PFSK-1 (cell line): ENCODE data around the gene SLC5A4.

Source experiments
- FOXP2 ChIP-seq: optimal IDR thresholded peaks from 2 replicates; pipeline ENCODE3; 2011; ENCODE audit warnings: borderline replicate concordance, control low read depth, inconsistent platforms; ENCODE audit not compliant: insufficient read depth; ENCODE audit errors: extremely low read length, extremely low read depth
- POLR2AphosphoS5 ChIP-seq: IDR thresholded peaks from 2 replicates; pipeline ENCODE4 v1.6.1; 2012; ENCODE audit warnings: low read depth, mild to moderate bottlenecking, control low read depth, low read length, moderate library complexity
- REST ChIP-seq, 2 experiments: IDR thresholded peaks; 2 replicates each; pipeline versions ENCODE4 v1.6.1 to v1.8.0; 2011 to 2012; ENCODE audit warnings: low read depth in 2 of 2, low read length in 2 of 2, control low read depth in 1 of 2, inconsistent platforms in 1 of 2, mild to moderate bottlenecking in 1 of 2, moderate library complexity in 1 of 2; ENCODE audit not compliant: insufficient read depth in 1 of 2
- SIN3A ChIP-seq: IDR thresholded peaks from 2 replicates; pipeline ENCODE4 v1.6.1; 2012; ENCODE audit warnings: mild to moderate bottlenecking, low read length, moderate library complexity, borderline replicate concordance; ENCODE audit not compliant: insufficient read depth
- TAF1 ChIP-seq: IDR thresholded peaks from 2 replicates; pipeline ENCODE4 v1.6.1; 2012; ENCODE audit warnings: low read length, control low read depth, borderline replicate concordance; ENCODE audit not compliant: insufficient read depth

The SLC5A4 gene

GRCh38 chr22:32203181-32204039, 51.7 kb downstream of the SLC5A4 start:
- no peak for TF ChIP-seq FOXP2
- TF ChIP-seq TAF1 = no peak
- no peak for TF ChIP-seq SIN3A
- no peak for TF ChIP-seq REST (IDR thresholded peaks at IDR 0.05; ENCODE audit: insufficient read depth in 1 of 2, low read depth in 2 of 2, low read length in 2 of 2)
- TF ChIP-seq POLR2AphosphoS5 = no peak

- TF ChIP-seq SIN3A (no peak), TAF1 (no peak), FOXP2 (no peak), POLR2AphosphoS5 (no peak), REST (IDR thresholded peaks at IDR 0.05; ENCODE audit: insufficient read depth in 1 of 2, low read depth in 2 of 2, low read length in 2 of 2) (no peak)
These were observed 52.5 kb downstream of the SLC5A4 start for GRCh38 chr22:32202539-32203180.

GRCh38 chr22:32202161-32202538, 53.0 kb downstream of the SLC5A4 start:
- no peak for TF ChIP-seq POLR2AphosphoS5
- no peak for TF ChIP-seq FOXP2
- TF ChIP-seq REST (IDR thresholded peaks at IDR 0.05; ENCODE audit: insufficient read depth in 1 of 2, low read depth in 2 of 2, low read length in 2 of 2) = no peak
- TF ChIP-seq SIN3A = no peak
- TF ChIP-seq TAF1 = no peak

- no peak for TF ChIP-seq SIN3A
- TF ChIP-seq TAF1 = no peak
- no peak for TF ChIP-seq REST (IDR thresholded peaks at IDR 0.05; ENCODE audit: insufficient read depth in 1 of 2, low read depth in 2 of 2, low read length in 2 of 2)
- TF ChIP-seq POLR2AphosphoS5 = no peak
- no peak for TF ChIP-seq FOXP2
These were observed 54.4 kb downstream of the SLC5A4 start for GRCh38 chr22:32200752-32201151.

GRCh38 chr22:32199961-32200360, 55.2 kb downstream of the SLC5A4 start:
- no peak for TF ChIP-seq REST (IDR thresholded peaks at IDR 0.05; ENCODE audit: insufficient read depth in 1 of 2, low read depth in 2 of 2, low read length in 2 of 2)
- no peak for TF ChIP-seq TAF1
- no peak for TF ChIP-seq FOXP2
- TF ChIP-seq POLR2AphosphoS5 = no peak
